ENCODE results near the gene C1QTNF12.
"Not testable (repeated sequence)": the region's sequence is repeated elsewhere in the genome, so short reads cannot be mapped to it uniquely, and the experiment has no call there.

Gene C1QTNF12

GRCh38 chr1:1196431-1197187 lies 49.9 kb downstream of the C1QTNF12 start:
- DNase-seq = no peak

GRCh38 chr1:1195726-1196125 lies 50.8 kb downstream of the C1QTNF12 start:
- not testable (repeated sequence) for DNase-seq

- DNase-seq = no peak
Measured at GRCh38 chr1:1194723-1195122, 51.8 kb downstream of the C1QTNF12 start.
